ENCODE data around the gene RGS9BP. TPM values are rescaled to one million over a fixed set of nuclear protein-coding genes. Genes with fewer than 3 reads are reported as not detected.
A peak's percentile ranks its signal among the peaks of the same experiment; 100 is the strongest.

Gene RGS9BP
- total and polyA plus RNA-seq, 4 donors = 0.29 to 2.3 (median 0.42) TPM

- Histone ChIP-seq H3K4me3 (ENCODE audit: low read depth, low read length) (no peak overlapping the region), H3K36me3 (ENCODE audit: control insufficient read depth, insufficient read depth, low read length) (peaks cover 18% of the 10 kb centered on the region), H3K9me3 (ENCODE audit: control insufficient read depth, insufficient read depth, low read length) (no peaks in the 10 kb centered on the region), H3K27me3 (ENCODE audit: control insufficient read depth, insufficient read depth, low read length) (no peaks in the 10 kb centered on the region), H3K4me1 (ENCODE audit: control insufficient read depth, insufficient read depth, low read length) (no peaks in the 10 kb centered on the region), H3K27ac (ENCODE audit: low read depth, low read length) (no peak overlapping the region)
- DNase-seq (ENCODE audit: low read depth in 4 of 6, low spot score in 6 of 6) = no peak
- no CpG with 5 or more reads among the region's 3 CpGs for WGBS (ENCODE audit: insufficient coverage)
Measured at GRCh38 chr19:32662186-32662585, 13.5 kb upstream of the RGS9BP start.

GRCh38 chr19:32666084-32666483 lies 9.6 kb upstream of the RGS9BP start:
- Histone ChIP-seq H3K27ac (ENCODE audit: low read depth, low read length) (no peak overlapping the region), H3K4me1 (ENCODE audit: control insufficient read depth, insufficient read depth, low read length) (no peaks in the 10 kb centered on the region), H3K36me3 (ENCODE audit: control insufficient read depth, insufficient read depth, low read length) (peaks cover 6% of the 10 kb centered on the region), H3K9me3 (ENCODE audit: control insufficient read depth, insufficient read depth, low read length) (no peaks in the 10 kb centered on the region), H3K27me3 (ENCODE audit: control insufficient read depth, insufficient read depth, low read length) (no peaks in the 10 kb centered on the region), H3K4me3 (ENCODE audit: low read depth, low read length) (no peak overlapping the region)
- no CpG with 5 or more reads among the region's 6 CpGs for WGBS (ENCODE audit: insufficient coverage)
- DNase-seq (ENCODE audit: low read depth in 4 of 6, low spot score in 6 of 6) = no peak

- Histone ChIP-seq H3K9me3 (ENCODE audit: control insufficient read depth, insufficient read depth, low read length) (no peaks in the 10 kb centered on the region), H3K27ac (ENCODE audit: low read depth, low read length) (no peak overlapping the region), H3K4me3 (ENCODE audit: low read depth, low read length) (no peak overlapping the region), H3K27me3 (ENCODE audit: control insufficient read depth, insufficient read depth, low read length) (no peaks in the 10 kb centered on the region), H3K4me1 (ENCODE audit: control insufficient read depth, insufficient read depth, low read length) (peaks cover 12% of the 10 kb centered on the region), H3K36me3 (ENCODE audit: control insufficient read depth, insufficient read depth, low read length) (peaks cover 6% of the 10 kb centered on the region)
- DNase-seq (ENCODE audit: low read depth in 4 of 6, low spot score in 6 of 6) = peak in 1 of 6 donors; percentile 80
- WGBS (ENCODE audit: insufficient coverage) = 85% methylated on average over 3 of the region's 3 CpGs
Measured at GRCh38 chr19:32669310-32669709, 6.3 kb upstream of the RGS9BP start.

GRCh38 chr19:32671883-32672593 lies 3.6 kb upstream of the RGS9BP start:
- Histone ChIP-seq H3K9me3 (ENCODE audit: control insufficient read depth, insufficient read depth, low read length) (no peaks in the 10 kb centered on the region), H3K36me3 (ENCODE audit: control insufficient read depth, insufficient read depth, low read length) (peaks cover 5% of the 10 kb centered on the region), H3K4me1 (ENCODE audit: control insufficient read depth, insufficient read depth, low read length) (peaks cover 27% of the 10 kb centered on the region), H3K27ac (ENCODE audit: low read depth, low read length) (no peak overlapping the region), H3K4me3 (ENCODE audit: low read depth, low read length) (no peak overlapping the region), H3K27me3 (ENCODE audit: control insufficient read depth, insufficient read depth, low read length) (peaks cover 15% of the 10 kb centered on the region)
- 78% methylated on average over 11 of the region's 14 CpGs for WGBS (ENCODE audit: insufficient coverage)
- no peak for DNase-seq (ENCODE audit: low read depth in 4 of 6, low spot score in 6 of 6)

- no peaks in the 10 kb centered on the region for H3K9me3 ChIP-seq (ENCODE audit: control insufficient read depth, insufficient read depth, low read length)
- H3K36me3 ChIP-seq (ENCODE audit: control insufficient read depth, insufficient read depth, low read length) = peaks cover 3% of the 10 kb centered on the region
- peaks cover 29% of the 10 kb centered on the region for H3K4me1 ChIP-seq (ENCODE audit: control insufficient read depth, insufficient read depth, low read length)
- peaks cover 23% of the 10 kb centered on the region for H3K27me3 ChIP-seq (ENCODE audit: control insufficient read depth, insufficient read depth, low read length)
- 100% methylated on average over 1 of the region's 3 CpGs for WGBS (ENCODE audit: insufficient coverage)
- no peak for DNase-seq (ENCODE audit: low read depth in 4 of 6, low spot score in 6 of 6)
- no peak overlapping the region for H3K27ac ChIP-seq (ENCODE audit: low read depth, low read length)
- H3K4me3 ChIP-seq (ENCODE audit: low read depth, low read length) = no peak overlapping the region
Measured at GRCh38 chr19:32672841-32673240, 2.8 kb upstream of the RGS9BP start.

- 86% methylated on average over 8 of the region's 10 CpGs for WGBS (ENCODE audit: insufficient coverage)
- Histone ChIP-seq H3K4me3 (ENCODE audit: low read depth, low read length) (no peak overlapping the region), H3K9me3 (ENCODE audit: control insufficient read depth, insufficient read depth, low read length) (no peaks in the 10 kb centered on the region), H3K36me3 (ENCODE audit: control insufficient read depth, insufficient read depth, low read length) (peaks cover 3% of the 10 kb centered on the region), H3K4me1 (ENCODE audit: control insufficient read depth, insufficient read depth, low read length) (peaks cover 29% of the 10 kb centered on the region), H3K27me3 (ENCODE audit: control insufficient read depth, insufficient read depth, low read length) (peaks cover 23% of the 10 kb centered on the region), H3K27ac (ENCODE audit: low read depth, low read length) (no peak overlapping the region)
- no peak for DNase-seq (ENCODE audit: low read depth in 4 of 6, low spot score in 6 of 6)
Measured at GRCh38 chr19:32673573-32673972, 2.1 kb upstream of the RGS9BP start.

GRCh38 chr19:32674153-32674930 lies 1.3 kb upstream of the RGS9BP start:
- WGBS (ENCODE audit: insufficient coverage) = under 1% methylated on average over 65 of the region's 67 CpGs
- H3K9me3 ChIP-seq (ENCODE audit: control insufficient read depth, insufficient read depth, low read length) = no peaks in the 10 kb centered on the region
- peaks cover 23% of the 10 kb centered on the region for H3K27me3 ChIP-seq (ENCODE audit: control insufficient read depth, insufficient read depth, low read length)
- H3K4me1 ChIP-seq (ENCODE audit: control insufficient read depth, insufficient read depth, low read length) = peaks cover 29% of the 10 kb centered on the region
- H3K4me3 ChIP-seq (ENCODE audit: low read depth, low read length) = peak overlapping the region; percentile 80
- DNase-seq (ENCODE audit: low read depth in 4 of 6, low spot score in 6 of 6) = peak in 2 of 6 donors; percentile 30 to 34
- no peak overlapping the region for H3K27ac ChIP-seq (ENCODE audit: low read depth, low read length)
- peaks cover 3% of the 10 kb centered on the region for H3K36me3 ChIP-seq (ENCODE audit: control insufficient read depth, insufficient read depth, low read length)

GRCh38 chr19:32674931-32675719 lies 523 bp upstream of the RGS9BP start, which contains the start of gene ANKRD27:
ANKRD27 (minus strand) TSS chr19:32675180; CDS start chr19:32659015, 16,165 bp downstream.
- no peak within 1 kb of the TSS for H3K27ac ChIP-seq (ENCODE audit: low read depth, low read length)
- H3K4me1 ChIP-seq (ENCODE audit: control insufficient read depth, insufficient read depth, low read length) = peaks cover 29% of the 10 kb centered on the region
- H3K36me3 ChIP-seq (ENCODE audit: control insufficient read depth, insufficient read depth, low read length) = peaks cover 3% of the 10 kb centered on the region
- peak; percentile 96 to 100 (median 98) for DNase-seq (ENCODE audit: low read depth in 4 of 6, low spot score in 6 of 6)
- H3K9me3 ChIP-seq (ENCODE audit: control insufficient read depth, insufficient read depth, low read length) = no peaks in the 10 kb centered on the region
- H3K4me3 ChIP-seq (ENCODE audit: low read depth, low read length) = peak within 1 kb of the TSS; percentile 80
- H3K27me3 ChIP-seq (ENCODE audit: control insufficient read depth, insufficient read depth, low read length) = peaks cover 23% of the 10 kb centered on the region
- under 1% methylated on average over 75 of the region's 75 CpGs for WGBS (ENCODE audit: insufficient coverage)

GRCh38 chr19:32676186-32676894 lies 692 bp downstream of the RGS9BP start:
- no peak overlapping the region for H3K27ac ChIP-seq (ENCODE audit: low read depth, low read length)
- no peak overlapping the region for H3K4me3 ChIP-seq (ENCODE audit: low read depth, low read length)
- no peaks in the 10 kb centered on the region for H3K9me3 ChIP-seq (ENCODE audit: control insufficient read depth, insufficient read depth, low read length)
- peaks cover 23% of the 10 kb centered on the region for H3K27me3 ChIP-seq (ENCODE audit: control insufficient read depth, insufficient read depth, low read length)
- whole genome bisulfite sequencing (ENCODE audit: insufficient coverage) = 2% methylated on average over 93 of the region's 93 CpGs
- H3K36me3 ChIP-seq (ENCODE audit: control insufficient read depth, insufficient read depth, low read length) = peaks cover 3% of the 10 kb centered on the region
- no peak for DNase-seq (ENCODE audit: low read depth in 4 of 6, low spot score in 6 of 6)
- H3K4me1 ChIP-seq (ENCODE audit: control insufficient read depth, insufficient read depth, low read length) = peaks cover 29% of the 10 kb centered on the region

Data from spinal cord (tissue), 10 donors.